Measurements from ENCODE around the gene SAXO1. TPM values are rescaled to one million over a fixed set of nuclear protein-coding genes. Genes with fewer than 3 reads are reported as not detected.
A peak's percentile ranks its signal among the peaks of the same experiment; 100 is the strongest.

SAXO1 gene
- total and polyA plus RNA-seq, 5 experiments from 2014 or later, result 0.10 to 0.46 (median 0.32) TPM; not detected in 1

- no peaks in the 10 kb centered on the region for H3K9me3 Mint-ChIP-seq
- no peak overlapping the region for H3K4me3 Mint-ChIP-seq
- no peak for ATAC-seq
Observed at GRCh38 chr9:18911714-18912342, 121.2 kb downstream of the SAXO1 start.

DNA sequence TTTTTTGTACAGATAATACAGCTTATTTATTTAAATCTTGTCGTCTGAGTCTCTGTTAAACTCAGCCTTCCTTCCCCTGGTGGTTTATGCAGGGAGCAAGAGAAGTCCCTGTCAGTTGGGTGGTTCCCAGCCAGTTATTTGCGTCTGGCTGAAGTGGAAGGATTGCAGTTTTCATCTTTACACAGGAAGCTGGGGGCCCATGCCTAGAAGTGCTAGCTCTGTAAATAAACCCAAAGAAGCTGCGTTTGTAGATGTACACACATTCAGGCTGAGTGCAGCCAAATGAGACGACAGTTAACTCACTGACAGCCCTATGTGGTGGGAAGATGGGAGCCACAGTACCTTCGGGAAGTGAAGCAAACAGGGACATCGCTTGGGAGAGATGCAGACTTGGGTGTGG, 122.1 kb downstream of the SAXO1 start:
- no peak for ATAC-seq
- POLR2A ChIA-PET, result no interaction called here

More at GRCh38 chr9:18911714-18912342, 121.2 kb downstream of the SAXO1 start:
- Mint-ChIP-seq H3K4me1 (no peaks in the 10 kb centered on the region), H3K36me3 (peaks cover 0 to 2% (median 0%) of the 10 kb centered on the region in 3 donors), H3K27me3 (peaks cover 2 to 22% (median 14%) of the 10 kb centered on the region in 5 donors), H3K27ac (no peak overlapping the region)
- POLR2A ChIA-PET, result no interaction called here
- DNase-seq, result no peak

DNA sequence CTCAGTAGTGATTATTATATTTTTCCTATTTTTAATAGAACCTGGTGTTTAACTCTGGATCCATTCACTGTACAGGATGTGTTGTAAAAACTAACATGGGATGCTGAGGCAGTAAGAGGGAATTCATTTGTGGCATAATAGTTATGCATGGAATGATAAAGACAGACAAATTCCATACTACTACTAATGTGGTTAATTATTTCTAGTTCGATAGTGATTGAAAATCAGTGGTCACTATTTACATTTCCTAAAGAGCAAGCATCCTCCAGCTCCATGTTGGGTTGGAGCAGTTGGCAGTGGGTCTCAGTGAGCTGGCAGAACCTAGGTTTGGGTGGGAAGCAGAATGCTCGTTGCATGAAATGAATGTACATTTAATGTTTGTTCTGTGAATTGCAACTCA, 122.6 kb downstream of the SAXO1 start:
- Mint-ChIP-seq H3K4me1 (no peaks in the 10 kb centered on the region), H3K9me3 (no peaks in the 10 kb centered on the region), H3K27ac (no peak overlapping the region), H3K27me3 (peaks cover 2 to 22% (median 14%) of the 10 kb centered on the region in 5 donors), H3K4me3 (no peak overlapping the region), H3K36me3 (peaks cover 0 to 2% (median 0%) of the 10 kb centered on the region in 3 donors)
- DNase-seq (no peak), ATAC-seq (no peak)
- POLR2A ChIA-PET, result no interaction called here

More for the DNA sequence above, 122.1 kb downstream of the SAXO1 start:
- Mint-ChIP-seq H3K4me1 (no peaks in the 10 kb centered on the region), H3K36me3 (peaks cover 0 to 2% (median 0%) of the 10 kb centered on the region in 3 donors), H3K27ac (no peak overlapping the region), H3K9me3 (no peaks in the 10 kb centered on the region), H3K27me3 (peaks cover 2 to 22% (median 14%) of the 10 kb centered on the region in 5 donors), H3K4me3 (no peak overlapping the region)
- no peak for DNase-seq

DNA sequence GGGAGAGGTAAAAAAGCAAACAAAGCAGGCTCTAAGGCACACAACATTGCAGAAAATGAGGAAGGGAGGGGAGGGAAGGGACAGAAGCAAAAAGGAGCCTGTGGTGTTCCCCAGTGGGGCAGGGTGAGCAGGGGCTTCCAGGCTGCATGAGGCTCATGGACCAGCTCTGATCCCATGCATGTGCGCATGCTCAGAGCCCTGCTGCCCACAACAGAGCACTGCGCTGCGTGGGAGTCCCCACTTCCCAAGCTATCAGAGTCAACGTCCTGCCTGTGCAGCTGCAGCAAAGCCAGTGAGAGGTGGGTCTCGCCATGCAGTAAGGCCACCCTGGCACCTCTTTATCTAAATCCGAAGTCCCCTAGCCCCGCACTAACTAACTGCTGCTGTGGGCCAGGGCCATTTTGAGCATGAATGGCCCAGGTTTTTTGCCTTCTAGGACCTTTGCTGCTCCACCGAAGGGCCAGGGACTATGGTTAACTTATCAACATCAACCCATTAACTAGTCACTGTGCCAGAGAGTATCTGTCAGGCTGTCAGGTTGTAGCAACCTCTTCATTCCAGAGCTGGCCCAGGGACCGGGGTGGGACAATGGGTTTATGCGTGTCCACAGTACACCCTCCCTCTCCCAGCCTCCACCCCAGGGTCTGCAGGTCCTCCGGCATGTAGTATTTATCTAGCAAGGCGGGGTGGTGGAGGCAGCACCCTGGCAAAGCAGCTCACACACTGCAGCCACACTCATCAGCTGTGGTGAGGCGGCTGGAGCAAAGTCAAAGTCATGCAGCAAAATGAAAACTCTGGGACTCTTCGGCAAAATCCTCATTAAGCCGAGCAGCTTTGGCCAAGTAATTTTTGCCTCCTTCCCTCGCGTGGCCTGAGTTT, 123.6 kb downstream of the SAXO1 start:
- no peaks in the 10 kb centered on the region for H3K9me3 Mint-ChIP-seq
- H3K4me3 Mint-ChIP-seq, result peak overlapping the region in 1 of 10 donors; percentile 16
- H3K27me3 Mint-ChIP-seq, result peaks cover 2 to 22% (median 14%) of the 10 kb centered on the region in 5 donors
- ATAC-seq (no peak), DNase-seq (no peak)
- POLR2A ChIA-PET, result no interaction called here
- peaks cover 0 to 2% (median 0%) of the 10 kb centered on the region in 3 donors for H3K36me3 Mint-ChIP-seq
- no peaks in the 10 kb centered on the region for H3K4me1 Mint-ChIP-seq
- H3K27ac Mint-ChIP-seq, result no peak overlapping the region

- H3K27me3 Mint-ChIP-seq, result peaks cover 2 to 22% (median 14%) of the 10 kb centered on the region in 5 donors
- DNase-seq (no peak), ATAC-seq (no peak)
- peaks cover 0 to 7% (median 0%) of the 10 kb centered on the region in 9 donors for H3K9me3 Mint-ChIP-seq
- H3K36me3 Mint-ChIP-seq, result peaks cover 0 to 2% (median 0%) of the 10 kb centered on the region in 3 donors
- H3K27ac Mint-ChIP-seq, result no peak overlapping the region
- no peak overlapping the region for H3K4me3 Mint-ChIP-seq
- no peaks in the 10 kb centered on the region for H3K4me1 Mint-ChIP-seq
- POLR2A ChIA-PET, result no interaction called here
Observed at GRCh38 chr9:18907927-18908625, 124.9 kb downstream of the SAXO1 start.

DNA sequence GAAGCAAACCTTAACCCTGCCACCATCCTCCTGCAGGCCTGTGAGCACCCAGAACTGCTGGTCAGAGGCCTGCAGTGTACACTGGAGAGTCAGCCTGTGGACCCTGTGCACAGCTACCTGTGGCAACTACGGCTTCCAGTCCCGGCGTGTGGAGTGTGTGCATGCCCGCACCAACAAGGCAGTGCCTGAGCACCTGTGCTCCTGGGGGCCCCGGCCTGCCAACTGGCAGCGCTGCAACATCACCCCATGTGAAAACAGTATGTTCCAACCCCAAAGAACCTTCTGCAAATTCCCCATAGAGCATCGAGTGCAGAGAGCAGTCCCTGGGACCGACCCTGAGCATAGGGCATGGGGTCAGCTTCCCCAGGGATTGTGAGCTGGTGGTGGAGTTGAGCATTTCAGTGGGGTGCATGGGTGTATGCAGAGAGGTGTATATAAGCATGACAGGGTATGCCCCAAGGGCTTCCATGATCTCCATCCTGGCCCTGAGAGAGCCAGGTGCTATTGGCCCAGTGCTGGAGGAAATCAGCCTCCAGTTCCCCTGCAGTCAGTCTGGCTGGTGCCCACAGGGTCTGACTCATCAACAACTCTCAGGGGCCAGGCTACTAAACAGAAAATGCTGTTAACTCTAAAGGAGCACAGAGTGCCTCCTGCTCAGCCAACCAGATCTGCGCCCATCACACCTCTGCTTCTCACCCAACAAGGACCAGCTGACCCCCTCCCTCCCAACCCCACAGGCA, 126.2 kb downstream of the SAXO1 start:
- Mint-ChIP-seq H3K36me3 (peaks cover 0 to 2% (median 0%) of the 10 kb centered on the region in 3 donors), H3K9me3 (peaks cover 0 to 19% (median 9%) of the 10 kb centered on the region in 9 donors), H3K27me3 (peaks cover 1 to 22% (median 14%) of the 10 kb centered on the region in 5 donors), H3K27ac (no peak overlapping the region), H3K4me1 (no peaks in the 10 kb centered on the region), H3K4me3 (no peak overlapping the region)
- POLR2A ChIA-PET, result no interaction called here
- ATAC-seq, result no peak
- no peak for DNase-seq

DNA sequence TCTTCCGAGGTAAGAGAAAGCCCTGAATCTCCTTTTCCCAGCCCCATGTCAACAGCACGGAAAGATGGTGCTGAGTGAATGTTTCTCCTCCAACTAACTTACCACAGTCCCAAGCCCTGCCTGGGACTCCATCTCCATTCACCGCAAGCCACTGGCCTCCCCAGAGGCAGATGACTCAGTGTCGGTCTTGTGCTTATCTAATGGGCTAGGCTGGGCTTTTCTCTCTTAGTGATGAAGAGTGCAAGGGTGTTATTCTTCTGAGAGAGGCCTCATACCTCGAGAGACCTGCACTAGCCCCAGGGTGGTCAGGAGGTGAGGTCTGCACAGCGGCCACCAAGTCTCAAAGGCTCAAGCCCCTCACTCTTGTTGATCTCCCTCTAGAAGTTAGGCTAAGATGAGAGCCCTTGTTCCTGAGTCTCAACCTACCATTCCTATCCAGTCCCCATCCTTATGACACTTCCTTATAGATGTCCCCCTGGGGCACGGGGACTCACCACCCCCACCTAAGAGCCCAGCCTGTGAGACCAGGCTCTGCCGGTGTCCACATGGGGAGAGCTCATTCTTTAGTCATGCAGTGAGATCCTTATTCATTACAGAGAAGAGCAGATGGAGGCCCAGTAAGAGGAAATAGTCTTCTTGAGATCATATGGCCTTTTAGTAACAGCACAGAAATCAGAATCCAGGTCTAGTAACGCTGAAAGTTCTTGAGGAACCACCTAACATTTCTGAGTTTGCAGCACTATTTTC, 127.0 kb downstream of the SAXO1 start:
- no peaks in the 10 kb centered on the region for H3K4me1 Mint-ChIP-seq
- H3K9me3 Mint-ChIP-seq, result peaks cover 0 to 24% (median 13%) of the 10 kb centered on the region in 9 donors
- no peak for ATAC-seq
- H3K27me3 Mint-ChIP-seq, result peaks cover 1 to 22% (median 14%) of the 10 kb centered on the region in 5 donors
- H3K4me3 Mint-ChIP-seq, result no peak overlapping the region
- POLR2A ChIA-PET, result no interaction called here
- no peak overlapping the region for H3K27ac Mint-ChIP-seq
- peaks cover 0 to 4% (median 2%) of the 10 kb centered on the region in 3 donors for H3K36me3 Mint-ChIP-seq
- no peak for DNase-seq

GRCh38 chr9:18905028-18905882, 127.8 kb downstream of the SAXO1 start:
- peaks cover 0 to 4% (median 2%) of the 10 kb centered on the region in 3 donors for H3K36me3 Mint-ChIP-seq
- H3K9me3 Mint-ChIP-seq, result peaks cover 0 to 27% (median 14%) of the 10 kb centered on the region in 9 donors
- ATAC-seq (no peak), DNase-seq (no peak)
- H3K27ac Mint-ChIP-seq, result no peak overlapping the region
- H3K27me3 Mint-ChIP-seq, result peaks cover 1 to 22% (median 14%) of the 10 kb centered on the region in 5 donors
- no peak overlapping the region for H3K4me3 Mint-ChIP-seq
- POLR2A ChIA-PET, result no interaction called here
- H3K4me1 Mint-ChIP-seq, result no peaks in the 10 kb centered on the region

DNA sequence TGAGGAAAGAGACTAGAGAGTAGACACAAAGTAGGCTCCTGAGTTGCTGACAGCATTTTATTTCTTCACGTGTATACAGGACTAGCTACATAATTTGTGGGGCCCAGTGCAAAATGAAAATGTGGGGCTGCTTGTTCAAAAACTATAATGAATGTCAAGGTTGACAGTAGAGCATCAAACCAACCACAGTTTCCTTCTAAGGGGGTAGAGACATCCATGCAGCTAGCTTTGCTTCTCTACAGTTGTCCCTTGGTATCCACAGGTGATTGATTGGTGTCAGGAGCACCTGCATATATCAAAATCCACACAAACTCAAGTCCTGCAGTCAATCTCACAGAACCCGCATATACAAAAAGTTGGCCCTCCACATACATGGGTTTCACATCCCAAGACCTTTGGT, 129.6 kb downstream of the SAXO1 start:
- Mint-ChIP-seq H3K4me1 (no peaks in the 10 kb centered on the region), H3K27me3 (peaks cover 0 to 16% (median 10%) of the 10 kb centered on the region in 5 donors), H3K4me3 (no peak overlapping the region), H3K36me3 (peaks cover 0 to 10% (median 2%) of the 10 kb centered on the region in 3 donors), H3K27ac (no peak overlapping the region), H3K9me3 (peaks cover 0 to 44% (median 21%) of the 10 kb centered on the region in 9 donors)
- POLR2A ChIA-PET, result no interaction called here
- ATAC-seq, result no peak
- no peak for DNase-seq

DNA sequence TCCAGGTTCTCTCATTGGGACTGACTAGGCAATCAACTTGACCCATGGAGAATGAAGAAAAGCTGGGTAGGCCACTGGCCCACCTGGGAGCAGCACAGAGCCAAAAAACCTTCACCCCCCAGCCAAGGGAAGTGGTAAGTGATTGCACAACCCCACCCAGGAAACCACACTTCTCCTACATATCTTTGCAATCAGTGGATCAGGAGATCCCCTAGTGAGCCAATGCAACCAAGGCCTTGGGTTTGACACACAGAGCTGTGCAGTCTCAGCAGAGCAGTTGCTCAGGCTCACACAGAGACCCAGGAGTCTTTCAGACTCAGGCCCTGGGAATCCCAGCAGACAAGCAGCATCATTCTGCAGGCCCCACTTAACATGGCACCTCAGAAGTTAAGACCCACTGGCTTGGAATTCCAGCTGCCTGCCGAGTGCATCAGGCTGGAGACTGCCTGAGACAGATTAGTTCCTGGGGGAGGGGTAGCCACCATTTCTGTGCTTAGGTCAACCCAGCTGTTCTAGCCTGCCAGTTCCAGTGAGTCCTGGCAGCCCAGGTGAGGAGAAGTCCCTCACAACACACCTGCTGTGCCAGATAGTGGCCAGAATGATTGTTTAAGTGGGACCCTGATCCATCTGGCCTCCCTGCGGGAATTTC, 136.4 kb downstream of the SAXO1 start:
- Mint-ChIP-seq H3K9me3 (peaks cover 7 to 61% (median 40%) of the 10 kb centered on the region in 9 donors), H3K27me3 (peaks cover 0 to 6% (median 4%) of the 10 kb centered on the region in 5 donors), H3K36me3 (peaks cover 0 to 40% (median 10%) of the 10 kb centered on the region in 3 donors), H3K4me1 (no peaks in the 10 kb centered on the region), H3K27ac (peak overlapping the region in 1 of 10 donors; percentile 26), H3K4me3 (no peak overlapping the region)
- POLR2A ChIA-PET, result no interaction called here
- ATAC-seq (no peak), DNase-seq (no peak)
